HG03097 (cell line): Measurements from ENCODE around the gene EFEMP1.

Experiments used
- ATAC-seq: cut with Tn5 transposase; IDR thresholded peaks from one replicate; pipeline ENCODE4 v1.9.1; 2021; ENCODE audit not compliant: unreplicated experiment, low FRiP score

EFEMP1 gene

GRCh38 chr2:55871637-55872036 lies 51.9 kb downstream of the EFEMP1 start:
- no peak for ATAC-seq

DNA sequence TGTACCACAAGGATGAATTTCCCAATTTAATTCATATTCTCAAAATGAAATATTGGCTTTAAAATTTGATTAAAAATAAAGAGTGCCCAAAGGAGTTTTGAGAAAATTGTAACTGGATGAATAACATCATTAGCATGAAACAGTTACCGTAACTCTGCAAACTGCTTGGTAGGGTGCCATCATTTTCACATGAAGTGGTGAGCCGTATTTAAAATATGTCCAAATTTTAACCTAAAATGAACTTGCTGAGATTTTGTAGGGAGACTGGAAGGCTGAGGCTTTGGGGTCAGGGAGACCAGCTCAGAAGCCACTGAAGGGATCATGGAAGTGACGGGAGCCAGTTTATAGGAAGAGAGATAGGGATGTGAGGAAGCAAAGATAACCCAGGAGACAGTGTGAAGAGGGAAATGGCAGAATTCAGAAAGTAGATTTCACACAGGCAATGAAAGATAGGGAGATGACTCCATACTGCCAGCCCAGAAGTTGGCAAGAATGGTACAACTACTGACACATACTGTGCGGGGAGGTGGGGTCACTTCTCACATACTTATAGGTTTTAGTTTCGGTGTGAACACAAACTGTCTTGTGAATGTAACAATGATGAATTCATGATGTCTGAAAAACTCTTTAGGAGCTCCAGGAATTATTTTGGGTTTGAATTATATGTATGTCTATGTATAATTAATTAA lies 53.8 kb downstream of the EFEMP1 start:
- no peak for ATAC-seq

GRCh38 chr2:55865096-55865835 lies 58.3 kb downstream of the EFEMP1 start:
- ATAC-seq: no peak

DNA sequence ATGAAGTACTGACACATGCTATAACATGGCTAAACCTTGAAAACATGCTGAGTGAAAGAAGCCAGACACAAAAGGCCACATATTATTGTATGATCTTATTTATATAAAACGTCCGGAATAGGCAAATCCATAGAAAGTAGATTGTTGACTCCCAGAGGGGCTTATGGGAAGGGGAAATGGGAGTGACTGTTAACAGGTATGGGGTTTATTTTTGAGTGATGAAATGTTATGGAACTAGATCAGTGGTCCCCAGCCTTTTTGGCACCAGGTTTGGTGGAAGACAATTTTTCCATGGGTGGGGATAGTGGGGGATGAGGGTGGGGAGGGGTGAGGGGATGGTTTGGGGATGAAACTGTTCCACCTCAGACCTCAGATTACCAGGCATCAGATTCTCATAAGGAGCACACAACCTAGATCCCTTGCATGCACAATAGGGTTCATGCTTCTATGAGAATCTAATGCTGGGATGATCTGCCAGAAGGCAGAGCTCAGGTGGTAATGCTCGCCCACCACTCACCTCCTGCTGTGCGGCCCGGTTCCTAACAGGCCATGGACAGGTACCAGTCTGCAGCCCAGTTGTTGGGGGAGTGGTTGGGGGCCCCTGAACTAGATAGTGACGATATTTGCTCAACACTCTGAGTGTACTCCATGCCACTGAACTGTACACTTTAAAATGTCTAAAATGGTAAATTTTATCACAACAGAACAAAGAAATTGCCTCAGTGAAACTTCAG lies 59.1 kb downstream of the EFEMP1 start:
- ATAC-seq: no peak

GRCh38 chr2:55862673-55863390 lies 60.8 kb downstream of the EFEMP1 start:
- no peak for ATAC-seq

DNA sequence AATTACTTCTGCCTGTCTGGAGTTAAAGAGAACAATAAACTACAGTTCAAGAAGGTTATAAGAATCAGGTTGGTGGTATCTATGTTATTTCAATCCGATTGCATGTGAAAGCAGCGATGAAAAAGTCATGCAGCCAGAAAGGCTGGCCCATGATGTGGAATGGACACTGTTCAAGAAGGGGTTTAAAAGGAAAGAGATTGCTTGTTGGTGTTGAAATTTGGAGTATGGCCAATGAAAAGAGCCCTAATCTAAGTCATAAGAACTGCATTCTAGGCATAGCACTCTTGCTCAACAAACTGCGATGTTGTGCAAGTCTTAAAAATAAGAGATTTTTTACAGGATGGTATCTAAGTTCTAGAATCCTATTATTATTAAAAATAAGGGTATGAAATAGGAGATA lies 61.3 kb downstream of the EFEMP1 start:
- no peak for ATAC-seq

- no peak for ATAC-seq
These were observed 61.8 kb downstream of the EFEMP1 start for GRCh38 chr2:55861733-55862132.

GRCh38 chr2:55860832-55861231 lies 62.8 kb downstream of the EFEMP1 start:
- ATAC-seq: no peak

DNA sequence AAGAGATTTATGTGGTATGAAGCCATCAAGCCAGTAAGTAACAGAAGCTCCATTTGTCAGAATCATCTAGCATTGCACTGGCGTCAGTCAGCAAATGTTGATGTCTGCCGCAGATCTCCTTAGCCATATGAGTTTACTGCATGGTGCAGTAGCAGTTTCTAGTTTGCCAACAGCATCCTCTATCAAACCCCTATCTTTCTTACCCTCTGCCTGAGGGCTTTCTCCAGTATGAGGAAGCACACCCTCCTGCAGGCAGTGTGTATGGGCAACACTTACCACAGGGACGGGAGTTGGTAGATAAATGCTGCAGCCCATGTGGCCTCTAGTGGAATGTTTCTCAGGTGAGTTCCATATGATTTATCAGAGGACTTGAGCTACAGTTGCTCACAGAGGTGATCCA lies 63.7 kb downstream of the EFEMP1 start:
- ATAC-seq: no peak

- ATAC-seq: no peak
These were observed 65.8 kb downstream of the EFEMP1 start for GRCh38 chr2:55857766-55858165.

DNA sequence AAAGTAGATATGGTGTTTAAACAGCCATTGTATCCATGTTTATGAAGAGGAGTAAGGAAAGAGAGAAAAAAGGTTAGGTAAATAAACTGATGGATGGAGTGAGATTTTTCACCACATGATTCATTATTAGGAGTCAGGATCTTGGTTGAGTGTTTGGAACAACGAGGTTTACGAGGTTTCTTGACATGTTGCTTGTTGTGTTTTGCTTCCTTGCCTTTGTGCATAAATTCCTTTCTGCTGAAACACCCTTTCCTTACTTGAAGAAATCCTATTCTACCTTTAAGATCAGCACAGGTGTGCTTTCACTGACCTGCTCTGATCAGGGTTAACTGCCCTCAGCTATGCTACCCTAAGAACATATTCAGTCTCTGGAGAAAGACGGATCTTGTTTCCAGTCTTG lies 66.6 kb downstream of the EFEMP1 start:
- no peak for ATAC-seq

- no peak for ATAC-seq
These were observed 75.5 kb downstream of the EFEMP1 start for GRCh38 chr2:55848096-55848495.

GRCh38 chr2:55846426-55846825 lies 77.2 kb downstream of the EFEMP1 start:
- ATAC-seq: no peak

GRCh38 chr2:55844986-55845385 lies 78.6 kb downstream of the EFEMP1 start:
- no peak for ATAC-seq

GRCh38 chr2:55843994-55844345 lies 79.6 kb downstream of the EFEMP1 start:
- ATAC-seq: no peak

GRCh38 chr2:55843096-55843993 lies 80.2 kb downstream of the EFEMP1 start:
- ATAC-seq: no peak

DNA sequence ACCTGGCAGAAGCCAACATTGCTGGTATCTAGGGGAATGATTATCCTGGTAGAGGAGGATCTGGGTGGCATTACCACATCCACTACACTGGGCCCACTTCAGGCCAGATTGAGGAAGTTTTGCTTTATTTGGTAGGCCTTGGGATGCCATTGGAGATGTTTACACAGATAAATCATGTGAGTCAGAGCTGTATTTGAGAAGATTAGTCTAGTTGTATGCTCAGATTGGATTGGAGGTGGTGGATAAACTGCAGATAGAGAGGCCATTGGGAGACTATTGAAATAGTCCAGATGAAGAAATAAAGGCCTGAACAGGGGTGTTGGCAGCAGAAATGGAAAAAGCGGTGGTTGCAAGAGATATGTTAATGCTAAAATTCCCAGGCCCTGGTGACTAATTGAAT lies 81.5 kb downstream of the EFEMP1 start:
- no peak for ATAC-seq

DNA sequence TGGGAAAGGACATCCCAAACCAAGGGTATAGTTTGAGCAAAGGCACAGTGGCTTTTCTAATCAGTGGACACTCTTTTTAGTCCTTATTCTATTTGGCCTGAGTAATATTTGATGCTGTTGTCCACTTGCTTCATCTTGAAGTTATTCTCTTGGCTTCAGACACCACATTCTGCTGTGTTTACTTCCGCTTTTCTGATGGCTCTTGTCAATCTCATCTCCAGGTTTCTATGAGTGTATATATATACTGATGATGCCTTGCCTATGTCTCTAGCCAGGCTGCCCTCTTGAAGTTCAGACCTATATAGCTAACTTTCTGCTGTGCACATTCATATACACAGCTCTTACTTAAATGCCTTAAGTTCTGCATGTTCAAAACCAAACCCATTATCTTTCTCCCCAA lies 83.1 kb downstream of the EFEMP1 start:
- ATAC-seq: no peak

GRCh38 chr2:55839182-55839819 lies 84.3 kb downstream of the EFEMP1 start:
- no peak for ATAC-seq

- no peak for ATAC-seq
These were observed 84.9 kb downstream of the EFEMP1 start for GRCh38 chr2:55838653-55839052.
